Brain pericyte (primary cell): Measurements from ENCODE around the gene MTHFR.

Experiments used
- DNase-seq: peaks from one replicate; pipeline ENCODE4 v3.0.0-alpha.2; 2012; ENCODE audit warnings: low read depth, low spot score

The MTHFR gene

DNA sequence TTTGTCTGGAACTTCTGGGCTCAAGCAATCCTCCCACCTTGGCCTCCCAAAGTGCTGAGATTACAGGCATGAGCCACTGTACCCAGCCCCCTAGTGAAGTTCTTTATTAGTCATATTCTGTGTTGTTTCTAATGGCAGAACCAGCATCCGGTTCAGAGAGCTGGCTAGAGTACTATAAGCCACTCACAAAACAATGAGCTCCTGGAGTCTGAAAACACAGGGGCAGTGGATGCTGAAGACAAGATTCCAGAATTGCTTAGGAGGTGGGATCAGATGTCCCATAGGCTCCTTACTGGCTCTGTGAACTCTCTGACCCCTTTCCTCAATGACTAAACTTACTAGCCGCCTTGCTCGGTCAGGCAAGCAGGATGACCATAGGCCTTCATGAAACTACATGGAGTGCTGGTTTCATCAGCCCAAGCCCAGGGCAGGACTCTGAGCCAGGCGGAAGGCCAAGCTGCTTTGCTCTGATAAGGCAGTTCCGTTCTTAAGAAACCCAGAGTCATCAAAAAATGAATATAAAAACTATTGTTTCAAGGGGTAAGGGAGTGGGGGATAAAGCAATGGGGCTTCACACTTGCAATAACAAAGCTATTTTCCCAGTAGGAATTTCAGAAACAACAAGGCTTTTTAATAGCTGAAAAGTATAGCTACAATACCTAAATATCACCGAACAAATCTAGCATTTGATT, 8.1 kb downstream of the MTHFR start:
- DNase-seq: no peak

DNA sequence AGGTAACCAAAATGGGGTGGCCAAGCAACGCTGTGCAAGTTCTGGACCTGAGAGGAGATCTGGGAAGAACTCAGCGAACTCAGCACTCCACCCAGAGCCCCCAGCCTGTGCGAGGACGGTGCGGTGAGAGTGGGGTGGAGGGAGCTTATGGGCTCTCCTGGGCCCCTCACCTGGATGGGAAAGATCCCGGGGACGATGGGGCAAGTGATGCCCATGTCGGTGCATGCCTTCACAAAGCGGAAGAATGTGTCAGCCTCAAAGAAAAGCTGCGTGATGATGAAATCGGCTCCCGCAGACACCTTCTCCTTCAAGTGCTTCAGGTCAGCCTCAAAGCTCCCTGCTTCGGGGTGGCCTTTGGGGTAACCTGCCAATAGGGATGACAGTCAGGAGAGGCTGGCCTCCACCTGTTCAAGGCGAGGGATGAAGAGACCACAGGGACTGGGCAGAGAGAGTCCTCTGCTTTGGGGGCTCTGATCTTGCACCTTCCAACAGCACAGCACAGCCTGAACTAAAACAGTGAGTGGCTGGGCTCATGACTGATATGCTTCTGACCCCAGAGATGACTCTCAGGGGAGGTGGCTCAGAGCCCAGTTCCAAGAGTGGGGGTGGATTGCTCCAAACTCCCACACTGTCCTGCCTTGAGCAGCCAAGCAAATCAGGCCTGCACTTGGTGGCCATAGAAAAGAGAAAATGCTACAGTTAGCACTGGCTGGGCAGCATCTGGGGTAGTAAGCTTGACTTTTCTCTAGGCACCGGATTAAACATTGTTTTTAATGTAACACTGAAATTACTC, 9.5 kb downstream of the MTHFR start:
- DNase-seq: no peak

DNA sequence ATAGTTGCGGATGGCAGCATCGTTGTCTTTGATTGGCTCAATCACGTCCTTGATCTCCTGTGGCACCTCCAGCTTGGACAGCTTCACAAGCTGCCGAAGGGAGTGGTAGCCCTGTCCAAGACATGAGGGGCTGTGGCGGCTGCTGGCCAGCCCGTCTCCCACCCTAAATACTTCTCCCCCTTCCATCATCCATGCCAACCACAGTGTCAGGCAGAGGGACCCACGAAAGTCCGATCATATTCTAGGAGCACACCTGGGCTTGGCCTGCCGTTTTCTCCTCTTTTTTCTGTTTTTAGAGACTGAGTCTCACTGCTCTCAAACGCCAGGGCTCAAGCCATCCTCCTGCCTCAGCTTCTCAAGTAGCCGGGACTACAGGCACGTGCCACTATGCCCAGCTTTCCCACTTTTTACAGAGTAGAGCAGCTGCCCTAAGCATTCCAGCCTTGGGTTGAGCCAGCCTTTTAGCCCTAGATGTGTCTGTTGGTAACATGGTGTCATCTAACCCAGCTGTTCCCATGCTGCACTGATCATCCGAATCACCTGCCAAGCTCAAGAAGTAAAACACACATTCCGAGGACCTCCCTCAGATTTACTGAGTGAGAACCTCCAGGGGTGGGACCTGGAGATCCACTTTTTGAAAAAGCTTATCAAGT, 10.4 kb downstream of the MTHFR start:
- DNase-seq: no peak

DNA sequence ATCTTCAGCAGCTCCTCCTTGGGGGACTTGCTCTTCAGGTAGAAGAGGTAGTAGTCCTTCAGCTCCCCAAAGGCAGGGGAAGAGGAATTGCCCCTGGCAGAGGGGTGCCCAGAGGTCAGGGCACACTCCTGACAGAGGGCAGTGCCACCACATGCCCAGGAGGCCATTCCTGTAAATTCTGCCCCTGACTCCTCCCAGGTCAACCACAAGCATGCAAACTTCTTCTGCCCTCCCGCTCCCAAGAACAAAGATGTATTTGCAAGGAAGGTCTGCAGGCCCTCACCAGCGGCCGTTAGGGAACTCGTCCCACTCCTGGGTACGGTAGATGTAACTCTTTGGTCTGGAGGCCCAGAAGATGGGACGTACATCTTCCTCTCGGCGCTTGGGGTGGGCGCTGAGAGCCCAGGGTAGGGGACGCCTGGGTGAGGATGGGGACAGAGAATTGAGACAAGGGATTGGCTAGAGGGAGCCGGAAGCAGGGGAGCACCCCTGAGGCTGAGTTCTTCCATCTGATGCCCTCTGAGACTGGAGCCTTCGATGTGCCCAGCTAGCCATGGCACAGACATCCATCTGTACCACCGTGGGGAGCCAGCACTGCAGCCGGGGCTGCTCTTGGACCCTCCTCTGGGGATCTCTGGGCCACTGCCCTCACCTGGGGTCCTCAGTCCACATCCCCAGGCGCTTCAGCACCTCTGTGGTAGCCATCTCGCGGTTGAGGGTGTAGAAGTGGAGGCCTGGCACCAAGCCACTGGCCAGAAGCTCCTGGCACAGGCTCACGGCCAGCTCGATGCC, 11.1 kb downstream of the MTHFR start:
- DNase-seq: no peak

DNA sequence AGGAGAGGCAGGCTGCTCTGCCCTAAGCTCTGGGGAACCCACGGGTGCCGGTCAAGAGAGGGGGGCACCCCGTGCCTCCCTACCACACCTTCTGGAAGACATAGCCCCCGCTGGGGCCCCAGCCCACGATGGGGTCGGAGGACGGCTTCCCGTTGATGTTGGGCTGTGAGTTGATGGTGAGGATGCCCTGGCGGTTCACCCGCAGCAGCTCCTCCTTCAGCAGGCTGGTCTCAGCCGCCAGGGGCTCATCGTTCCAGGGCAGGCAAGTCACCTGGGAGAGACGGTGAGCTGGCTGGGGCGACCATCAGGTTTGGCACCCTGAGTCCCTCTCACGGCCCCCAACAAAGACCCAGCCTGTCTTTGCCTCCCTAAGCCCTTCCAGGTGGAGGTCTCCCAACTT, 11.9 kb downstream of the MTHFR start:
- no peak for DNase-seq

DNA sequence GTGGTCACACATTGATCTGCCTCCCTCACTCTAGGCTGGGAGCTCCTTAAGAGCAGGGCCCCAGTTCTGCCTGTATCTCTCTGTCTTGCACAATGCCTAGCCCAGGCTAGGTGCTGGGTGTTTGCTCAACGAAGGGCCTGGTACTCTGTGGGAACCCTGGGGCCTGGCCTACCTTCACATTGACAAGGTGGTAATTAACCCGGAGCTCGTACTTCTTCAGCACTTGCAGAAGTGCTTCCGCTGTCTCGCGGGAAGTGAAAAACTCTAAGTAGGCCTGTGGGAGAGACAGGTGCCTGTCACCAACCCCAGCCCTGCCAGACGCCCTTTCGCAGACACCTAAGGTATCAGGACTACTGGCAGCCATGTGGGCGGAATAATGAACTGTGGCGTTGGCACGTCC, 13.7 kb downstream of the MTHFR start:
- DNase-seq: no peak

DNA sequence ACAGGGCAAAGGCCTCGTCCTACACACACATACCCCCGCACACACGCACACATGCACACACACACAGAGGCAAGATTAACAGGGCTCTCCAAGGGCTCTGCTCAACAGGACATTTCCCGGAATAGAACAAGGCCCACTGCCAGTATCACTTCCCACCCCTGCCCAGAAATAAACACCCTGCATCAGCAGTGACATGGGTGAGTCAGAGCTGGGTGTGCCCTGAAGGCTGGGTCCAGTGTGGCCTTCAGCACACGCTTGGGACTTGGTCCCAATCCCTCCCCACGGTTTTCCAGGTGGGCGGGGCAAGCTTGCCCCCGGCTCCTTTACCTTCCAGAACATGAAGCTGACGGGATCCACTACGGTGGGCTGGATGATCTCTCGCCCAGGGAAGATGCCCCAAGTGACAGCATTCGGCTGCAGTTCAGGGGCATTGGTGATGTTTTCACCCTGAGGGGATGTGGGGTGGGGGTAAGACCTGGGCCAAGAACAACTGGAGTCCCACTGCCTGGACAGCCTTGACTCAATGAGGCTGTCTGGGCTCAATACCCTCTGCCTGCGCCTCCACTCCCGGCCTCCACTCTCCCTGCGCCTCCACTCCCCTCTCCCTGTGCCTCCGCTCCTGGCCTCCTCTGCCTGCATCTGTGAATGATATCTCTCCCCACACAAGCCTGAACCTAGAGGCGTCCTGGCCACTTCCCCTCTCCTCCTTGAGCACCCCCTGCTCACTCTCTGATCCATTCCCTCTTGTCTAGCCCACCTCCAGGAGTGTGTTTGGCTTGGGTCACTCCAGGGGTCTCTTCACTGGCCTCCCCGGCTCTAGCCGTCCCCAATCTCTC, 14.7 kb downstream of the MTHFR start:
- peak; percentile 75 for DNase-seq

DNA sequence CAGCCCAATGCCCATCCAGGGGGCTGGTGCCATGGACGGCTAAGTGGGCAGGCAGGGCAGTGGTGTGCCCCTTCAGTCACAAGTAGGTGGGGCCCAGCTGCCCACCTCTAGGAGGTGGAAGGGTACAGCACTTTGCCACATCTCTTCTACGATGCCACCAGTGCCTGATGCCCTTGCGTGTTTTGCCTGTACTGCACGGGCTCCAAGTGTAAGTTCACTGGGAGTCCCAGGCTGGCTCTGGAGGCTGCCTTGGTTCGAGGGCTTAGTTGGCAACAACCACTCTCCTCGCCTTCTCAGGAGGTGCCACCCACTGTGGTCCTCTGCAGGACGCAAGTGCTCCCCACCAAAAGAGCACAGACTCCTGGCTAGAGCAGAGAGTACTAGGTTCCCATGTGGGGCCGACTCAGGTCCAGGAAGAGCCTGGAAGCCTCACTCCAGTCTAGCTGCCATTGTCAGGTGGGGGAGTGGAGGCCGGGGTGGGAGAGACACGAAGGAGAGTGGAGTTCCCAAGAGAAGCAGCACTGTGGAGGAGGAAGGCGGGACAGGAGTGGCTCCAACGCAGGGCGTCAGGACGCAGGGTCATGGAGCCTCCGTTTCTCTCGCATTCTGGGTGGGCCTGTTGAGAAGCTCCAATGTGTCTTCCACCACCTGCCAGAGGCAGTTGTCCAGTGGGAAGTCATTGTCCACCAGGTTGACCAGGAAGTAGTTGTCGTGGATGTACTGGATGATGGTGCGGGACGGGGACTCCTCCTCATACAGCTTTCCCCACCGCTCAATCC, 15.5 kb downstream of the MTHFR start:
- no peak for DNase-seq

DNA sequence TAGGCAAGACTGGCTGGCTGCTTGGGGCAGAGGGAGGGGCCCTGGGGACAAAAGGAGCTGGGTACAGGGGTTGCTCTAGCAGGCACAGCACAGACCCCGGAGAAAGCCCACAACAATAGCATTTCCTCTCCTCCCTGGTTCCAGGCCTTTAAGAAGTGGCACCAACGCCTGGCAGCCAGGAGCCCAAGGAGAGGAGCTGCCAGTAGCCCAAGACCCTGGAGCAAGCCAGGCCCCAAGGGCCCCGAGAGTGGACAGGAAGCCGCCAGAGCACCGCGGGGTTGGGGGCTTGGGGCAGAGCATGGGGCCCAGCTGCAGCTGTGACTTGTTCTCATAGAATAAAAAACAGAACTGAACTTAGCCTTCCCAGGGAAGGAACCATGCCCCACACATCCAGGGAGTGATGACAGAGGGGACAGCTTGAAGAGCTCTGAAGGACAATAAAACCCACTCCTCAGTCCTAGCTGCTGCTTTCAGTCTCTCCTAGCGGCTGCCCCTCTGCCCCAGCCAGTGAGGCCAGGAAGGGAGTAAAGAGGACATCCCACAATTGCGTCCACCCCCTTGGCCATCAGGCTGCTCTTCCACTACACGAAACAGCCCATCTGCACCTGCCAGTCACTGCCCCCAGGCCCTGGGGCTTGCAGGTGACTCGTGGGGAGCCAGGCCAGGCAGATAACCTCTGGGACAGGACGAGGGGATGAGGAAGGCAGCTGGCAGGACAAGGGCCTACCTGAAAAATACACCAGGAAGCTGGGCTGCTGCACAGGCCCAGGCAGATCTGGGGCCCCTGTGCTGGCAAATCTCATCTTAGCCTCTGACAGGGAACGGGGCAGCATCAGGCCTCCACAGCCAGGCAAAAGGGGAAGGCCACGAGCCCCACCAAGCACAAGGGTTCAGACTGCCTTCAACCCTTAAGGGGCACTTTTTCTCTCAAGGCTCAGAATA, 16.4 kb downstream of the MTHFR start:
- DNase-seq: no peak

DNA sequence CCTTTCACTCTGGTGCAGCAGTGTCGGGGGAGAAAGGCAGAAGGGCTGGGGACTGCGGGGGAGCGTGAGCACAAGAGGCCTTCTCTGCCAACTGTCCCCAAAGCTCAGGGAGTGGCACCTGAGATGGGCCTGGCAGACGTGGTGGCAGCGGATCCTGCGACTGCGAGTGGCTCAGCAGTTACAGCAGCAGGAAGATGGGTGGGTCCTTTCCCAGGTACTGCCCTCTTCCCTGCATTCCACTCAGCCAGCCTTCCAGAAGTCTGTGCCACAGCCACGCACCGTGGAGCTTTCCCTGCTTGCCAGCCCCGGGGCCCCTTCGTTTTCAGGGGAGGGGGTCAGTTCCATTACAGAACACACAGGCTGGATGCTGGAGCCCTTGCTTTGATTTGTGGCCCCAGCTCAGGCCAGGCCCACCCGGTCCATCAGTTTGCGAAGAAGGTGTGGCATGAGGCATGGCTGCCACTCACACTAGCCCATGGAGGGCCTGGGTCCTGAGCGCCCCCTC, 17.2 kb downstream of the MTHFR start:
- no peak for DNase-seq

DNA sequence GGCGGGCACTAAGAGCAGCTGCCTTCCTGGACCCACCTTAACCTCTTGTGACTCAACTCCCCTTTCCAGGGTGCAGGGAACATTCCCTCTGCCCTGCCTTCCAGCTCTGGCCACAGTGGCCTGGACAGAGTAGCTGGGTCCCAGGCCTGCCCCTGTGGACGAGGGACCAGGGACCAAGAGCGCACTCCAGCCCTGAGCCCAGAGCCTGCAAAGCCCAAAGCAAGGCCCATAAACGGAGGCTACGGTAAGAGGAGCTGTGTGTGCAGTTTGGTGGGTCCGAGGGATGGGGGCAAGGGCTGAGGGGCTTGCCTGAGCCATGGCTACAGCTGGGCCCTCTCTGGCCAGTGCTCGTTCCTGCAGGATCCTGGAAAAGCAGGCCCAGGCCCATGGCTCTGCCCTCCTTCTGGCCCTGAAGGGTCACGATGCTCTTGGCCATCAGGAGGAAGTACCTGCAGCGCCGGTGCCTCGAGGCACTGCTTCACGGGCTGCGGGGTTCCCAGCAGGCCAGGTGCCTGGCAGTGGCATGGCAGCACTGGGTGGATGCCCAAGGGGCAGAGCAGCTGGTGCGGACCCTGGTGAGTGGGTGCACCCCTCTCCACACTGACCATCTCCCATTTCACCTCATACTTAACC, 17.8 kb downstream of the MTHFR start:
- no peak for DNase-seq

DNA sequence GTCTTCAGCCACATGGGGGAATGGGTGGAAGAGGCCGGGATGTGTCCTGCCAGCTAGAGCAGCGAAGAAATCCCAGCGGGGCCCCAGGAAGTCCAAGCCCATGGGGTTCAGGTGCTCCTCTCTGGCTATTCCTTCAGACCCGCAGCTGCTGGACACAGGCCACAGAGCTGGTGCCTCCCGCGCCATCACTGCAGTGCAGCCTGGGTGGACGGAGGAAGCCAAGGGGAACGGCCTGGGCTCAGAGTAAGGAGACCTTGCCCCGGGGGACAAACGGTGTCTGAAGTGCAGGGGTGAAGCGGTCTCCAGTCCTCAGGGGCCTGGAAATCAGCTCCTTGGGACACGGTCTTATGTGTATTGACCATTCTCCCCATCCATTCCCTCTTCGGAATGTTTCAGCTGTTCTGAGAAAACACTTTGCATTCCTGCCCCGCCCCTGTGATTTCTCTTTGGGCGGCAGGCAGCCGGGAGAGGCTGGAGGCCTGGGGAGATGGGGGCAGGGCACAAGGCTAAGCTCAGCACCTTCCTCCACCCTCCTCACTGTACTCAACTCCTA, 18.4 kb downstream of the MTHFR start:
- no peak for DNase-seq

DNA sequence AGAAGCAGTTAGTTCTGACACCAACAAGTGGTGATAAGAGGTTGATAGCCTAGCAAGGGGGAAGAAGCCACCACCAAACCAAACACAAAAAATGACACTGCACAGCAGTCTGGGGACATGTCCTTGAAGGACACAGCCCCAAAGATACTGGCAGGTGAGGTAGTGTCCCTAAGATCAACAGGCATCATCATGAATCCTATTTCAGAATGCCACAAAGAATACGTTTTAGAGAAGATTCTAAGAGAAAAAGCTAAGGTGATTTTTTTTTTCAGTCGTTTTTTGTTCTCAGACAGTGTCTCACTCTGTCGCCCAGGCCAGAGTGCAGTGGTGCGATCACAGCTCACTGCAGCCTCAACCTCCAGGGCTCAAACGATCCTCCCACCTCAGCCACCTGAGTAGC, 19.6 kb downstream of the MTHFR start:
- DNase-seq: no peak

DNA sequence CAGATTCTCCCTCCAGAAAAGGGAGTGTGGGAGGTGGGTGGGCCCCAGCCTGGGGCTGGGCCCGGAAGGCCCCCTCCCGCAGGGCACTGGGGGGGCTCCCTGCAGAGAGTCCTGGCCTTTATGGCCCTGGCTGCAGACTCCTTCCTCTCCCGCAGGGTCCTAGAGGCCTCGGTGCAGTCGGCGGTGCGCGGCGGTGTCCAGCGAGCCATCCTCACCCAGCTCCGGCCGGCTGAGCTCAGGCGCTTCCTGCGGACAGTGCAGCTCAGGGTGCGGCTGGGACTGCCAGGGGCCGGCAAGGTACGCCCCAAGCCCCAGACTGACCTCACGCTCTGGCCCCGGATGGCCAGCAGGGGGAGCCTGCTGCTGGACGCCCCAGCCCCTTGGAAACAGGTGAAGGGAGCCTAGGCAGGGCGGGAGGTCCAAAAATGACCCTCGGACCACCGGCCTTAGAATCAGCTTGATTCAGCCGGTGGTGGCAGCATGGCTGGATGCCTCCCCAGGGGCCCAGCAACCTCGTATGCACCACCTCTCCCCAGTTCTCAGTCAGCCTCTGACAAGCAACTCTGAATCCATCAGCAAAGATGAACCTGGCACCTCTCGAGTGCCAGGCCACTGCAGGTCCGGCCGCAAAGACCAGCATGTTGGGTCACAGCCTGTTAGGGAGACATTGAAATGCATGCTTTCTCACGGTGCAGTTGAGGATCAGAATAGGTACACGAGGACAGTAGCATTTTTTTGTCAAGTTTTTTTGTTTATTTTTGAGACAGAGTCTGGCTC, 20.6 kb downstream of the MTHFR start:
- no peak for DNase-seq

DNA sequence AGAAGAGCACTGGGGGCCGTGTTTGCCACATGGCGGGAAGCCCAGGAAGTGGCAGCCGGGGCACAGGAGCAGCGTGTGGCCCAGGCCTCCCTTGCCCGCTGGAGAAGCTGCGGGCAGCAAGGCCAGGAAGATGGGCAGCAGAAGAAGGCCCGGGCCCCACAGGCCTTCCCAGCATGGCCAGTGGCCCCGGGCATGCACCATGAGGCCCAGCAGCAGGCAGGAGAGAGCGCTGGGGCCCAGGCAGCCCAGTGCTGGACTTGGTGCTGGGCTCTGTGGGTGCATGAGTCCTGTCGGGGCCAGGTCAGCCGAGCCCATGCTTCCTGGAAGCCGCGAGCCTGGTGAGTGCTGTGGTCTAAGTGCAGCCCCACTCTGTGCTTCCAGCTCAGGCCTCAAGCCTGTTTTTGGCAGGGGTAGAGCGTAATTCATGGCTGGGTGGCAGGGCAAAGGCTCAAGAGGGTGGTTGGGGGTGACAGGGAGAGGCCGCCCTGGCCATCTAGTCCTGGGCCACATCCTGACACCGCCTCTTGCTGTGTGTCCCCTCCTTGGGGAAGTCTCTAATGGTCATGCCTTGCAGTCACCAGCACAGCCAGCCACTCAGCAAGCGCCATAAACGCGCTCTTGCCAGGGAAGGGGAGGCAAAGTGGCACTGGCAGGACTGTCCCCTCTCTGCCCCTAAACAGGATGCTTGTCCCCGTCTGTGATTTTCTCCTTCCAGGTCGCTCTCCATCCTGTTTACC, 21.3 kb downstream of the MTHFR start:
- no peak for DNase-seq

DNA sequence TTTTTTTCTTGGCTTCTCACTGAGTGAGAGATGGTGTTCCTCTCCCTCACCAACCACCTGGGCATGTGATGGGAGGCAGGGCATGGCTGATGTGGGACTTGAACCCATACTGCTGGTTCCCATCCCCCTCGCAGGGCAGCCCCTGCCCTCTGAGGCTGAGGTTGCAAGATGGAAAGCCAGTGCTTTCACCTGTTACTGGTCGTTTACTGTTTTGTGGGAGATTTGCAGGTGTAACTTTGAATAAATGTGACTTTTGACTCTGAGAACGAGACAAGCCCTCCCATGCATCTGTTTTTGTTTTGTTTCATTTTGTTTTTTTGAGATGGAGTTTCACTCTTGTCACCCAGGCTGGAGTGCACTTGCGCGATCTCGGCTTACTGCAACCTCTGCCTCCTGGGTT, 22.2 kb downstream of the MTHFR start:
- no peak for DNase-seq
